Activated CD4-positive, alpha-beta T cell treated with anti-CD3 and anti-CD28 coated beads, Interleukin-2, amount 10 ng/mL, durations not matched to agents 7 days and 5 days (primary cell): Measurements from ENCODE around the gene CALML4. TPM values are rescaled to one million over a fixed set of nuclear protein-coding genes. Genes with fewer than 3 reads are reported as not detected.
"Not testable (repeated sequence)": the region's sequence is repeated elsewhere in the genome, so short reads cannot be mapped to it uniquely, and the experiment has no call there.

ENCODE experiments used
- CTCF ChIA-PET: fragments of 350-600 bp; sonication (Branson Sonifier 250); formaldehyde crosslinking; loops from one replicate; lab custom pipeline; 2021; ENCODE audit warnings: antibody characterized with exemption; lab: Charles Lee
- POLR2A ChIA-PET: fragments of 350-600 bp; sonication (Branson Sonifier 250); formaldehyde crosslinking; loops from one replicate; lab custom pipeline; 2021; ENCODE audit warnings: antibody characterized with exemption; lab: Charles Lee
- DNase-seq: peaks from one replicate; pipeline ENCODE4 v3.0.0-alpha.2; 2020
- H3K27ac Mint-ChIP-seq: one replicate; pipeline ENCODE4 v1.8.0; 2021; ENCODE audit warnings: mild to moderate bottlenecking, moderate library complexity, mixed read lengths
- H3K27me3 Mint-ChIP-seq: one replicate; pipeline ENCODE4 v1.8.0; 2021; ENCODE audit warnings: mixed read lengths
- H3K36me3 Mint-ChIP-seq: one replicate; pipeline ENCODE4 v1.8.0; 2021; ENCODE audit warnings: low read depth, mixed read lengths
- H3K4me1 Mint-ChIP-seq: one replicate; pipeline ENCODE4 v1.8.0; 2021; ENCODE audit warnings: mixed read lengths
- H3K4me3 Mint-ChIP-seq: one replicate; pipeline ENCODE4 v1.8.0; 2021; ENCODE audit warnings: mild to moderate bottlenecking, moderate library complexity, mixed read lengths
- H3K9me3 Mint-ChIP-seq: one replicate; pipeline ENCODE4 v1.8.0; 2021; ENCODE audit warnings: mixed read lengths
- total RNA-seq, 2 experiments: library from RNA; stranded (reverse); gene quantifications; one replicate each; pipeline ENCODE4 v1.2.3, GENCODE V29; 2021

The CALML4 gene
- total RNA-seq, 2 experiments from 2014 or later = 11.2 to 13.5 TPM

GRCh38 chr15:68222432-68222743 is 17.3 kb upstream of the CALML4 start:
- Mint-ChIP-seq H3K36me3 (peaks cover 24% of the 10 kb centered on the region), H3K4me1 (peaks cover 28% of the 10 kb centered on the region)
- H3K27me3 Mint-ChIP-seq, H3K27ac Mint-ChIP-seq, CTCF ChIA-PET, H3K4me3 Mint-ChIP-seq, POLR2A ChIA-PET, DNase-seq, H3K9me3 Mint-ChIP-seq: not testable (repeated sequence)

DNA sequence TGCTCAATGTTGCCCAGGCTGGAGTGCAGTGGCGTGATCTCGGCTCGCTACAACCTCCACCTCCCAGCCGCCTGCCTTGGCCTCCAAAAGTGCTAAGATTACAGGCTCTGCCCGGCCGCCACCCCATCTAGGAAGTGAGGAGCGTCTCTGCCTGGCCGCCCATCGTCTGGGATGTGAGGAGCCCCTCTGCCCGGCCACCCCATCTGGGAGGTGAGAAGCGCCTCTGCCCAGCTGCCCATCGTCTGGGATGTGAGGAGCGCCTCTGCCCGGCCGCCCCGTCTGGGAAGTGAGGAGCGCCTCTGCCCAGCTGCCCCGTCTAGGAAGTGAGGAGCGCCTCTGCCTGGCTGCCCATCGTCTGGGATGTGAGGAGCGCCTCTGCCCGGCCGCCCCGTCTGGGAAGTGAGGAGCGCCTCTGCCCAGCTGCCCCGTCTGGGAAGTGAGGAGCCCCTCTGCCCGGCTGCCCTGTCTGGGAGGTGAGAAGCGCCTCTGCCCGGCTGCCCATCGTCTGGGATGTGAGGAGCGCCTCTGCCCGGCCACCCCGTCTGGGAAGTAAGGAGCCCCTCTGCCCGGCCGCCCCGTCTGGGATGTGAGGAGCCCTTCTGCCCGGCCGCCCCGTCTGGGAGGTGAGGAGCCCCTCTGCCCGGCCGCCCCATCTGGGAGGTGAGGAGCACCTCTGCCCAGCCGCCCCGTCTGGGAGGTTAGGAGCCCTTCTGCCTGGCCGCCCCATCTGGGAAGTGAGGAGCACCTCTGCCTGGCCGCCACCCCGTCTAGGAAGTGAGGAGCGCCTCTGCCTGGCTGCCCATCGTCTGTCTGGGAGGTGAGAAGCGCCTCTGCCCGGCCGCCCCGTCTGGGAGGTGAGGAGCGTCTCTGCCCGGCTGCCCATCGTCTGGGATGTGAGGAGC is 16.6 kb upstream of the CALML4 start:
- not testable (repeated sequence) for H3K27me3 Mint-ChIP-seq, H3K9me3 Mint-ChIP-seq

GRCh38 chr15:68220967-68221366 is 15.8 kb upstream of the CALML4 start:
- H3K4me1 Mint-ChIP-seq = peaks cover 20% of the 10 kb centered on the region
- H3K27ac Mint-ChIP-seq = no peak overlapping the region
- peaks cover 26% of the 10 kb centered on the region for H3K36me3 Mint-ChIP-seq
- H3K4me3 Mint-ChIP-seq = no peak overlapping the region
- no peaks in the 10 kb centered on the region for H3K9me3 Mint-ChIP-seq
- no peak for DNase-seq
- POLR2A ChIA-PET = no interaction called here
- no peaks in the 10 kb centered on the region for H3K27me3 Mint-ChIP-seq
- CTCF ChIA-PET = interaction anchor here (1.6 kb wide), 1 partner anchor 10 kb away, joined by 5 read pairs; no protein-coding TSS in a partner anchor

More for the DNA sequence above, 16.6 kb upstream of the CALML4 start:
- H3K36me3 Mint-ChIP-seq = peaks cover 26% of the 10 kb centered on the region
- POLR2A ChIA-PET, H3K27ac Mint-ChIP-seq, CTCF ChIA-PET, H3K4me3 Mint-ChIP-seq, DNase-seq: not testable (repeated sequence)
- H3K4me1 Mint-ChIP-seq = peaks cover 24% of the 10 kb centered on the region

DNA sequence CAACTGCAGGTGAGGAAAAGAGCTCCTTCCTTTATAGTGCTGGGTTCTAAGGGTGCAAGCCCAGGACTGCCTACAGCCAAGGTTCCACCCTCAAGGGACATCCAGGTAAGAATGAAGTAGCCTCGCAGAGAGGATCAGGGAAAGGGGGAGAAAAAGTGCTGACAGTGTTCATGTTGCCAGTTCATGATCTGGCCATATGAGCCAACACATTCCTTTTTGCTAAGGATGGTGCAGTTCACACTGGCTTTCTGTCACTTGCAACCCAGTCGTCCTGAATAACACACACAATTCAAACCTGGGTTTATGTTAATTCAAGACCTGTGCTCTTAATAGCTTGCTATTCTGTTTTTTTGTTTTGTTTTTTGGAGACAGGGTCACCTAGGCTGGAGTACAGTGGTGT is 15.4 kb upstream of the CALML4 start:
- Mint-ChIP-seq H3K27ac (no peak overlapping the region), H3K4me3 (no peak overlapping the region), H3K36me3 (peaks cover 28% of the 10 kb centered on the region), H3K4me1 (peaks cover 19% of the 10 kb centered on the region), H3K27me3 (no peaks in the 10 kb centered on the region), H3K9me3 (no peaks in the 10 kb centered on the region)
- ChIA-PET CTCF (interaction anchor here (1.6 kb wide), 1 partner anchor 9 kb away, joined by 5 read pairs; no protein-coding TSS in a partner anchor), POLR2A (no interaction called here)
- DNase-seq = no peak

DNA sequence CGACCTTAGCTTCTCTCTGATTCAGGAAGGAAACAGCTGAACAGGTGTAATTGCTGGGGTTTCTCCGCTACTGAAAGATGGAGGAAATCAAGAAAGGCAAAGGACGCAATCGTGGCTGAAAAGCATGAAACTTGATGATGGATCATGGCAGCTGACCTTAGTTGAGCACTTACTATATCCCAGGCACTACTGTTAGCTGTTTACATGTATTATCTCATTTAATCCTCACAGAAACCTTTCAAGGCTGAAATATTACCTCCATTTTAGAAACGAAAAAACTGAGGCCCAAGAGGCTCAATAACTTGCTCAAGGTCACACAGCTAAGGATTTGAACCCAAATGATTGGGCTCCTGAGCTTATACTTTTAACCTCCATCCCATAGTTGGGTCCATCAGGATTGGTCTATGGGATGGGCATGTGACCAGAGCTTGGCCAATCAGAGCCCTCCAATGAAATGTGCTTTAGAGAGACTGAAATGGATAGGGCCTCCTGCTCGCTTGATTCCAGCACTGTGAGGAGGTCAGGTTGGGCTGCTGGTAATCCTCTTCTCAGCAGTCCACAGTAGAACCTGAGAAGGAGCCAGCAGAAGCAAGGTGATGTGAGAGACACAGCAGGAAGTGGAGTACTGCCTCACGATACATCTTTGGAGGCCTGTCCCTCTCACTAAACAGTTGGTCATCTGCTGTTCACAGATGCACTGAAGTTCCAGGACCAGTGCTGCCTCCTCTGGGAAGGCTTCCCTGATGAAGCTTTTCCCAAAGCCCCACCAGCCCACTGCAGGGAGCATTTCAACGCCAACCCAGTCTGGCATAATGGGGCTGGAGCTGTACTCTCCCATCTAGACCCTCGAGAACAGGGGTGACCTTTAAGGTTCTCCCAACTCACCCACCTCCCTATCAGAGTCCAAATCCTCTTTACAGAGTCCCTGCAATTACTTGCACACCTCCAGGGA is 14.0 kb upstream of the CALML4 start:
- Mint-ChIP-seq H3K4me3 (no peak overlapping the region), H3K36me3 (peaks cover 25% of the 10 kb centered on the region), H3K27me3 (no peaks in the 10 kb centered on the region), H3K9me3 (no peaks in the 10 kb centered on the region), H3K4me1 (peaks cover 8% of the 10 kb centered on the region), H3K27ac (peak overlapping the region; percentile 25)
- POLR2A ChIA-PET = no interaction called here
- no peak for DNase-seq
- CTCF ChIA-PET = interaction anchor here (1.6 kb wide), 1 partner anchor 8 kb away, joined by 5 read pairs; no protein-coding TSS in a partner anchor

DNA sequence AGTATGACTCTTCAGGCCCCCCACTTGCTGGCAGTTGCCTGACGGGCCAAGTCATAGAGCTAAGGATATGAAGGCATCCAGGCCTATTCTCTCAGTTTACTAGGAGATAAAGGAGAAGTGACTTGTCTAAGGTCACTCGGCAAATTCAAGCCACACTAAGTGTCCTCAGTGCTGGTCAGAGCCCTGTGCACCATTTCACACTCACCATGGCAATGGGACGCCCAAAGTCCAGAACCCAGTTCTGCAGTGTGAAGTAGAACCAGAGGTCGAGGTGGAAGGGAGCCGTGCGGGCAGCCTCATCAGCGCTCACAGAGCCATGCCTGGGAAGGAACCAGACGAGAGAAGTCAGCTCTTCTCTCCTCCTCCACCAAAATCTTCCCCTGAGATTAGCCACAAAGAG is 13.2 kb upstream of the CALML4 start:
- Mint-ChIP-seq H3K36me3 (peaks cover 24% of the 10 kb centered on the region), H3K4me3 (no peak overlapping the region), H3K4me1 (peaks cover 7% of the 10 kb centered on the region), H3K9me3 (no peaks in the 10 kb centered on the region), H3K27ac (no peak overlapping the region), H3K27me3 (no peaks in the 10 kb centered on the region)
- no peak for DNase-seq
- CTCF ChIA-PET = no interaction called here
- POLR2A ChIA-PET = no interaction called here

- no peaks in the 10 kb centered on the region for H3K27me3 Mint-ChIP-seq
- H3K9me3 Mint-ChIP-seq = no peaks in the 10 kb centered on the region
- ChIA-PET POLR2A (no interaction called here), CTCF (no interaction called here)
- H3K36me3 Mint-ChIP-seq = peaks cover 16% of the 10 kb centered on the region
- no peak for DNase-seq
- no peak overlapping the region for H3K4me3 Mint-ChIP-seq
- peaks cover 3% of the 10 kb centered on the region for H3K4me1 Mint-ChIP-seq
- no peak overlapping the region for H3K27ac Mint-ChIP-seq
Measured at GRCh38 chr15:68217341-68217740, 12.2 kb upstream of the CALML4 start.

DNA sequence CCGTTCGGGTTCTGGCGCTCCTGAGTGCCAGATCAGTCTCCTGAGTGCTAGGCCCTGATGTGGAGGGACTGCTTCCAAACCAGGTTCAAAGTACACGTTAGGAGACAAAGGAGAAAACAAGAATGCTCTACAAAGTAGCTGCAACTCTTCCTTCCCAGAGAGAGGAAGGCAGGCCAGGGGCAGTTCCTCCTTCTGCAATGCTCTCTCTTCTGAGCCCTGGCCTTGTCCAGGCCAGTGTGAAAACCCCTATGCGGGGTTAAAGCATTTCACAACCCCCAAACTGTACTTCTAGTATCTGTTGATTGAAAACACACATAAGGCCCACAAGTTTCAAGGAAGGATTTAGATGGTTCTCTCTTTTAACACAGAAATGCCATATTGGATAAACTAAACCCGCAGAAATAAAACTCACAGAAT is 9.7 kb upstream of the CALML4 start:
- peaks cover 15% of the 10 kb centered on the region for H3K36me3 Mint-ChIP-seq
- no peaks in the 10 kb centered on the region for H3K9me3 Mint-ChIP-seq
- H3K4me1 Mint-ChIP-seq = peaks cover 8% of the 10 kb centered on the region
- ChIA-PET CTCF (no interaction called here), POLR2A (no interaction called here)
- no peak overlapping the region for H3K27ac Mint-ChIP-seq
- DNase-seq = no peak
- H3K4me3 Mint-ChIP-seq = no peak overlapping the region
- H3K27me3 Mint-ChIP-seq = no peaks in the 10 kb centered on the region

DNA sequence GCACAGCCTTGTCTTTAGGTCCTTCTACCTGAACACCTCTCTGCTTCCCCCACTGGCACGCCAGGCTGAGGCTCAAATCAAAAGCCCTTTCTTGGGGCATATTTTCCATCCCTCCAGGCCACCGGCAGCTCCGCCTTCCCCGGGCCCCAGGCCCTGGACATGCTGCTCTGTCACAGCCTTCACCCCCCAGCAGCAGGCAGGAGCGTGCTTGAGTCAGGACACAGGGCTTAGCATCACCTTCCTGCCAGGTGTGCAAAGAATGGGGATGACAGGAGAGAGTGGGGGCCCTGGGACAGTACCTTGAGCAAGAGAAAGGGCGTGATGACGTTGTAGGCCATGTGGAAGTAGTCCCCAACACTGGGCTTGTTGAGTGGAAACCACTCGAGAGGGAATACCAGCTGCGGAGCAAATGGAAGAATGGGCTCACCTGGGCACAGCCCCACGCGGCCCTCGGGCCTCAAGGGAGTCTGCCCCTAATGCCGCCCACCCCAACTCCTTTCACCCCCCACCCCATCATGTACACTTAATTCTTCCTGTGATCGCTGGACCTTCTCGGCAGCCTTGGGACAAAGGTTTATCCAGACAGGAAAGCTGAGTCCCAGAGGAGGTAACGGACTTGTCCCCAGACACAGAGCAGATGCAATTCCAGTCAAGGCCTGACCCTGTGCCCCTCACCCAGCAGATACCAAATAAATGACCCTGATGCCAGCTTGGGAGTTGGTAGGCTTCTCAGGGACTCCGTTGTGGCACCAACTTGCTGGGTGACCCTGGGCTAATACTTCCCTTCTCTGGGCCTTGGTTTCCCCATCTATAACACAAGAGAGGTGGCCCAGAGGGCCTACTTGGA is 9.1 kb upstream of the CALML4 start:
- ChIA-PET CTCF (no interaction called here), POLR2A (no interaction called here)
- Mint-ChIP-seq H3K27ac (peak overlapping the region; percentile 25), H3K4me1 (peaks cover 14% of the 10 kb centered on the region), H3K9me3 (no peaks in the 10 kb centered on the region), H3K36me3 (peaks cover 15% of the 10 kb centered on the region), H3K27me3 (no peaks in the 10 kb centered on the region), H3K4me3 (no peak overlapping the region)
- no peak for DNase-seq

DNA sequence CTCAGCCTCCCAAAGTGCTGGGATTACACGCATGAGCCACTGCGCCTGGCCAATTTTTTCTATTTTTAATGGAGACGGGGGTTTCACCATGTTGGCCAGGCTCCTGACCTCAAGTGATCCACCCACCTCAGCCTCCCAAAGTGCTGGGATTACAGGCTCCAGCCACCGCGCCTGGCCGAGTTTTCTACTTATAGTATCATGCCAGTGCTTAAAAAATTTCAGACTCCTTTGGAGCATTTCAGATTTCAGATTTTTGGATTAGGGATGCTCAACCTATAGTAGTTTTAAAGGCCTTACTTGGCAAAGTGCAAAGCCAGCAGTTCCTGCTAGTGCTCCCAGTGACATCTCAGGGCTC is 8.3 kb upstream of the CALML4 start:
- CTCF ChIA-PET, H3K27ac Mint-ChIP-seq, DNase-seq, POLR2A ChIA-PET, H3K4me3 Mint-ChIP-seq, H3K9me3 Mint-ChIP-seq, H3K27me3 Mint-ChIP-seq: not testable (repeated sequence)
- Mint-ChIP-seq H3K4me1 (peaks cover 21% of the 10 kb centered on the region), H3K36me3 (peaks cover 11% of the 10 kb centered on the region)

DNA sequence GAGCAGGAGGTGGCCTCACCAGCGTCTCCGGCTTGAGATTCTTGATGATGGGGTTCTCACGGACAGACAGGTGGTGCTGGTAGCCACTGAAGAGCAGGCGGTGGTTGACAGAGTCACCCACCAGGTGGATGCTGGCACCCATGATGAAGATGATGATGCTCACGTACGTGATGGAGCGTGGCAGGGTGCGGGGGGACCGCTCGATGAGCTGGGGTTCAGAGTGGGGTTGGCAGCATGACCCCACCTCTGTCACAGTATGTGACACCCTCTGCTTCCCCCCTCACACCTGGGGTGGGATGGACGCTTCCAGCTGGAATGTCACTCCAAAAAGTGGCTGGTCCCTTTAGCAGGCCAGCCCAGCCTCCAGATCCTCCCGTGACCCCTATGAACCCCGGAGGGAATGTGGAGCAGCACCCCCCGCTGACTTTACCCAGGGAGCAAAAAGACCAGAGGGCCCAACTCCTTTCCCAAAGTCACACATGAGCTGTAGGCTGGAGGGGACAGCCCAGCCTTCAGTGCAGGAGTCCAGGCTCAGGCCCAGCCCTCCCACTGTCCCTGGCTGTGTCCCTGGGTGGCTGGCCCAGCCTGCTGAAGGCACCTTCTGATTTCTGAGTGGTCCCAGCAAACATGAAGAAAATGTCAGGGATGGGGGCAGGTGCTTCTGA is 6.7 kb upstream of the CALML4 start:
- no peak for DNase-seq

More for the DNA sequence above, 6.7 kb upstream of the CALML4 start:
- Mint-ChIP-seq H3K27me3 (no peaks in the 10 kb centered on the region), H3K36me3 (peaks cover 2% of the 10 kb centered on the region), H3K4me3 (no peak overlapping the region), H3K27ac (no peak overlapping the region), H3K9me3 (no peaks in the 10 kb centered on the region), H3K4me1 (peaks cover 28% of the 10 kb centered on the region)
- ChIA-PET CTCF (interaction anchor here (1.3 to 1.6 kb wide), 3 partner anchors 8 to 41 kb away, joined by 3 to 5 read pairs (median 5); no protein-coding TSS in a partner anchor), POLR2A (no interaction called here)
